ENCODE results near the gene DIDO1.
A peak's percentile ranks its signal among the peaks of the same experiment; 100 is the strongest.
"Not testable (repeated sequence)": the region's sequence is repeated elsewhere in the genome, so short reads cannot be mapped to it uniquely, and the experiment has no call there.

DIDO1 gene

GRCh38 chr20:62873280-62873679 is 53.0 kb downstream of the DIDO1 start:
- H3K9me3 Mint-ChIP-seq, result no peaks in the 10 kb centered on the region
- no peak overlapping the region for H3K27ac Mint-ChIP-seq
- peaks cover 26% of the 10 kb centered on the region for H3K4me1 Mint-ChIP-seq (ENCODE audit: low read depth)
- peaks cover 3% of the 10 kb centered on the region for H3K27me3 Mint-ChIP-seq
- no peaks in the 10 kb centered on the region for H3K36me3 Mint-ChIP-seq (ENCODE audit: low read depth)
- no peak overlapping the region for H3K4me3 Mint-ChIP-seq

DNA sequence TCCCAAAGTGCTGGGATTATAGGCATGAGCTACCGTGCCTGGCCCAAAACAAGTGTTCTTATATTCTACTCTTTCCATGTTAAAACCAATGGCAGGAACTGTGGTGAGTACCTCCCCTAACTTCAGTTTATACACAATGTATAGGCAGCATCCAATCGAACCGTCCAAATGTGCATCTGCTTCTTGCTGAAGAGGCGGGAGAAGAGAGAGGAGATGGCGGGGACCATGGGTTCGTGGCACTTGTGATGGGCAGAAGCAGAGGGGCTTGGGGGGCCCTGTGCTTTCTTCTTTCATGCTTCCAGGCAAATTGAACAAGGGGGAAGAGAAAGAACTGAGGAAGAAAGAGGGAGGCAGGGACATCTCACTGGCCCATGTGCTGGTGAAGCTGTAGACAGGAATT is 53.4 kb downstream of the DIDO1 start:
- Mint-ChIP-seq H3K27ac (no peak overlapping the region), H3K27me3 (peaks cover 3% of the 10 kb centered on the region), H3K36me3 (ENCODE audit: low read depth) (no peaks in the 10 kb centered on the region), H3K4me1 (ENCODE audit: low read depth) (peaks cover 26% of the 10 kb centered on the region), H3K4me3 (no peak overlapping the region), H3K9me3 (no peaks in the 10 kb centered on the region)

DNA sequence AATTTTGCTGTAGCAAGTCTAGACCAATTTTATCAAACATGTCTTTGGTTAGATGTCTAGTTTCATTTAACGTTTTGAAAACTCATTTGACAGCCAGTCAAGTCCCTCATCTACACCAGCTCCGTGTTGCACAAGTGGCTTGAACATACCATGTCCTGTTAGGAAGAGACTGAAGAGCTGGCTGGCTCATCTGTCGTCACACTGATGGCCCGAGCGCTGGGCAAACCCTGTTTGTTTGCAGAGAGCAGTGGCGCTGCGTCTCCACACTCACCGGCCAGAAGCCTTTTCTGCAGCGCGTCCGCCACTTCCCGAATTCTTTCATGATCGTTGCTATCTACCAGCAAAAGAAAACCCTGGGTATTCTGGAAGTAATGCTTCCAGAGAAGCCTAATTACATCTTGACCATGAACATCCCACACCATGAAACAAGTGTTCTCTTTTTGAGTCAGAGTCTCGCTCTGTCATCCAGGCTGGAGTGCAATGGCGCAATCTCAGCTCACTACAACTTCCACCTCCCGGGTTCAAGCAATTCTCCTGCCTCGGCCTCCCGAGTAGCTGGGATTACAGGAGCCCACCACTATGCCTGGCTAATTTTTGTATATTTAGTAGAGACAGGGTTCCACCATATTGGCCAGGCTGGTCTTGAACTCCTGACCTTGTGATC is 54.0 kb downstream of the DIDO1 start:
- Mint-ChIP-seq H3K9me3 (no peaks in the 10 kb centered on the region), H3K4me1 (ENCODE audit: low read depth) (peaks cover 26% of the 10 kb centered on the region), H3K27me3 (peaks cover 3% of the 10 kb centered on the region), H3K36me3 (ENCODE audit: low read depth) (no peaks in the 10 kb centered on the region), H3K4me3 (no peak overlapping the region), H3K27ac (no peak overlapping the region)

GRCh38 chr20:62864207-62864606 is 62.1 kb downstream of the DIDO1 start:
- peaks cover 10% of the 10 kb centered on the region for H3K4me1 Mint-ChIP-seq (ENCODE audit: low read depth)
- H3K36me3 Mint-ChIP-seq (ENCODE audit: low read depth), result no peaks in the 10 kb centered on the region
- H3K27ac Mint-ChIP-seq, result no peak overlapping the region
- H3K4me3 Mint-ChIP-seq, result no peak overlapping the region
- H3K27me3 Mint-ChIP-seq, result peaks cover 7% of the 10 kb centered on the region
- H3K9me3 Mint-ChIP-seq, result no peaks in the 10 kb centered on the region

DNA sequence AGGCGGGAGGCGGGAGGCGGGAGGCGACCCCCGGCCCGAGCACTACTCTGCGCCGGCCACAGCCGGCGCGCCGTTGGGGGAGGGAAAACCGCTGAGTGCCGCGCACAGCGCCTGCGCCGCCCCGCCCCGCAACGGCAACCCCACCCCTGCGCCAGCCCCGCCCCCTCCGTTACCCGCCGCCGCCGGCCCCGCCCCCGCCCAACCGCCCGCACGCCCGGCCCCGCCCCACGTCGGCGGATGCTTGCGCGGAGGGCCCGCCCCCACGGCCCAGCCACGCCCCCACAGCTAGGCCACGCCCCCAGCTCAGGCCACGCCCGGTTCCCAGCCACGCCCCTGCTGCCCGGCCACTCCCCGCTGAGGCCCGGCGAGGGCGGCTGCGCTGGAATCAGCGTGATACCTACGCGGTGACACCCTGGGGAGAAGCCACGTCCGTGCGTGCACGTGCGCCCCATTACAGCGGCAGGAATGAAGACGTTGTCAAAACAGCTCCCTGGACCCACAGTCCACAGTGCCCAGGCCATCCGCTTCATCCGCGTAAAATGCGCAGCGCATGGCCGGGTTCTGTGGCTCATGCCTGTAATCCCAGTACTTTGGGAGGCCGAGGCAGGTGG is 64.5 kb downstream of the DIDO1 start, which contains the start of gene TCFL5:
TSS of gene TCFL5 (minus strand) at position 97 of the 611 bp plus-strand sequence. CDS start 152 bp downstream, outside the sequence.
- Mint-ChIP-seq H3K9me3 (no peaks in the 10 kb centered on the region), H3K27ac (peak within 1 kb of the TSS; percentile 18), H3K4me3 (peak within 1 kb of the TSS; percentile 80), H3K27me3 (peaks cover 7% of the 10 kb centered on the region), H3K36me3 (ENCODE audit: low read depth) (peaks cover 8% of the 10 kb centered on the region), H3K4me1 (ENCODE audit: low read depth) (peaks cover 17% of the 10 kb centered on the region)

GRCh38 chr20:62860924-62861691 is 65.2 kb downstream of the DIDO1 start:
- Mint-ChIP-seq H3K4me1 (ENCODE audit: low read depth) (peaks cover 17% of the 10 kb centered on the region), H3K27ac (no peak overlapping the region), H3K4me3 (peak overlapping the region; percentile 37), H3K9me3 (no peaks in the 10 kb centered on the region), H3K27me3 (peaks cover 7% of the 10 kb centered on the region), H3K36me3 (ENCODE audit: low read depth) (peaks cover 9% of the 10 kb centered on the region)

GRCh38 chr20:62860391-62860923 is 65.8 kb downstream of the DIDO1 start:
- peaks cover 9% of the 10 kb centered on the region for H3K36me3 Mint-ChIP-seq (ENCODE audit: low read depth)
- peak overlapping the region; percentile 80 for H3K4me3 Mint-ChIP-seq
- H3K27ac Mint-ChIP-seq, result no peak overlapping the region
- H3K9me3 Mint-ChIP-seq, result no peaks in the 10 kb centered on the region
- H3K27me3 Mint-ChIP-seq, result peaks cover 7% of the 10 kb centered on the region
- H3K4me1 Mint-ChIP-seq (ENCODE audit: low read depth), result peaks cover 17% of the 10 kb centered on the region

DNA sequence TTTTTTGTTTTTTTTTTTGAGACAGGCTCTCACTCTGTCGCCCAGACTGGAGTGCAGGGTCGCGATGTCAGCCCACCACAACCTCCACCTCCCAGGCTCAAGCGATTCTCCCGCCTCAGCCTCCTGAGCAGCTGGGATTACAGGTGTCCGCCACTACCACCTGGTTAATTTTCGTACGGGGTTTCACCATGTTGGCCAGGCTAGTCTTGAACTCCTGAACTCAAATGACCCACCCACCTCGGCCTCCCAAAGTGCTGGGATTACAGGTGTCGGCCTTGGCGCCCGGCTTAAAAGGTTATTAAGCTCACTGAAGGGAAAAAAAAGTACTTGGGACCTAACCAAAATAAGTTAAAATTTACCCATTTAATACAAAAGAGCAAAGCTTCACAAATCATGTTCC is 66.6 kb downstream of the DIDO1 start:
- Mint-ChIP-seq H3K27me3 (peaks cover 7% of the 10 kb centered on the region), H3K36me3 (ENCODE audit: low read depth) (peaks cover 14% of the 10 kb centered on the region), H3K27ac (no peak overlapping the region)

GRCh38 chr20:62858058-62858830 is 68.1 kb downstream of the DIDO1 start:
- Mint-ChIP-seq H3K4me1 (ENCODE audit: low read depth) (peaks cover 17% of the 10 kb centered on the region), H3K27ac (no peak overlapping the region), H3K27me3 (peaks cover 7% of the 10 kb centered on the region), H3K36me3 (ENCODE audit: low read depth) (peaks cover 20% of the 10 kb centered on the region), H3K4me3 (no peak overlapping the region), H3K9me3 (no peaks in the 10 kb centered on the region)

More for the DNA sequence above, 66.6 kb downstream of the DIDO1 start:
- H3K4me1 Mint-ChIP-seq (ENCODE audit: low read depth), result peaks cover 17% of the 10 kb centered on the region
- H3K4me3 Mint-ChIP-seq, result peak overlapping the region; percentile 80
- no peaks in the 10 kb centered on the region for H3K9me3 Mint-ChIP-seq

DNA sequence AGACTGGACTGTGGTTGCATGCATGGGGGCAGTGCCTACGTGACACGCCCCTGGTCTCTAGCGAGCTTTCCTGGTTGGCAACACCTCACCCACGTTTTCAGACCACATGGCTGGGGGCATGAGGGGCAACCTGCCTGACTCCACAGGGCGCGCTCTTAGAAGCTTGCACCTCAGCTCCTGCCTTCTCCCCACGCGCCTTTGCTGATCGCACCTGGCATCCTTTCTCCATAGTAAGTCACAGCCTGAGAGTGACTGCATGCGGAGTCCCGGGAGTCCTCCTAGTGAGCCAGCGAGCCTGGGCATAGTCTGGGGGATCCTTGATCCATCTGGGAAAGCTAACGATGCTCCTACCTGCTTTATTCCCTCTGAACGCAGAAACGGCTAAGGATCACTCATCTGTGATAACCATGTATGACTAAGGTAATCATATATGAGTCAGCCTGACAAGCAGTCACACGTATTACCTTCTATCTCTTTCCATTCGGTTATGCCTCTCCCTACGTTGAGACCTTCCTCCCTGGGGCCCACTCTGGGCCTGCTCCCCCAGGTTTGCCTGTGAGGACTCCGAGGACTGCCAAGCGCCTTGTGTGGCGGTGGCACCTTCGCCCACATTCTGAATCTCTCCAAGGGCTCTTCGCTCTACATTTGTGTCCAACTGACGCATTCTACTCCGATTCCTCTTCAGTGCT is 69.2 kb downstream of the DIDO1 start:
- Mint-ChIP-seq H3K4me1 (ENCODE audit: low read depth) (peaks cover 17% of the 10 kb centered on the region), H3K27me3 (peaks cover 3% of the 10 kb centered on the region), H3K36me3 (ENCODE audit: low read depth) (peaks cover 30% of the 10 kb centered on the region), H3K27ac (no peak overlapping the region), H3K4me3 (no peak overlapping the region), H3K9me3 (no peaks in the 10 kb centered on the region)

- Mint-ChIP-seq H3K9me3 (no peaks in the 10 kb centered on the region), H3K27ac (no peak overlapping the region)
These were observed 71.2 kb downstream of the DIDO1 start for GRCh38 chr20:62855120-62855519.

DNA sequence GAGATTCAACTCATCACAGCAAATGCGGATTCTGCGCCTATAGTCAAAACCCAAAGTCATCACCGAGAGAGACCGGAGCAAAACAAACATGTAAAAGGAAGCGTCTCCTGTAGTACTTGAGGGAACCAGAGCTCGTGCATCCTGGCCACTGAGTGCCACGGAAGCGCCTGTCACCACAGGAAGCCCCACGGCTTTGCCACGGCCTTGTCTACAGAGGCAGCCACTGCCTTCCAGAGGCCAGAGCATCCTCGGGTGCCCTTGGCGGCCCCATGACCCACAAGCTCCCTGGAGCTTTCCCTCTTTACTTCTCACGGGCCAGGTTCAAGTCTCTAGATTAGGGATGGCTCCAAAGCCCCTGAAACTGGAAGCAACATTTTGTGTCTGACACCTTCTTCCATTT is 72.2 kb downstream of the DIDO1 start:
- Mint-ChIP-seq H3K27ac (no peak overlapping the region), H3K36me3 (ENCODE audit: low read depth) (peaks cover 36% of the 10 kb centered on the region), H3K27me3 (no peaks in the 10 kb centered on the region), H3K9me3 (no peaks in the 10 kb centered on the region), H3K4me1 (ENCODE audit: low read depth) (peaks cover 6% of the 10 kb centered on the region), H3K4me3 (no peak overlapping the region)

More at GRCh38 chr20:62855120-62855519, 71.2 kb downstream of the DIDO1 start:
- Mint-ChIP-seq H3K4me3 (no peak overlapping the region), H3K4me1 (ENCODE audit: low read depth) (peaks cover 13% of the 10 kb centered on the region), H3K27me3 (peaks cover 3% of the 10 kb centered on the region), H3K36me3 (ENCODE audit: low read depth) (peaks cover 33% of the 10 kb centered on the region)

GRCh38 chr20:62853304-62853703 is 73.0 kb downstream of the DIDO1 start:
- peaks cover 36% of the 10 kb centered on the region for H3K36me3 Mint-ChIP-seq (ENCODE audit: low read depth)
- not testable (repeated sequence) for H3K4me3 Mint-ChIP-seq; H3K4me1 Mint-ChIP-seq (ENCODE audit: low read depth); H3K27me3 Mint-ChIP-seq; H3K27ac Mint-ChIP-seq; H3K9me3 Mint-ChIP-seq

DNA sequence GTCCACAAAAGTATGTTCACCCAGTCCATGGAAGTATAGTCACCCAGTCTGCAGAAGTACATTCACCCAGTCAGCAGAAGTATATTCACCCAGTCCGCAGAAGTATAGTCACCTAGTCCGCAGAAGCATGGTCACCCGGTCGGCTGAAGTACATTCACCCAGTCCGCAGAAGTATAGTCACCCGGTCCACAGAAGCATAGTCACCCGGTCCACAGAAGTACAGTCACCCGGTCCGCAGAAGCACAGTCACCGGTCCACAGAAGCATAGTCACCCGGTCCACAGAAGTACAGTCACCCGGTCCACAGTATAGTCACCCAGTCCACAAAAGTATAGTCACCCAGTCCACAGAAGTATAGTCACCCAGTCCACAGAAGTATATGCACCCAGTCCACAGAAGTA is 73.5 kb downstream of the DIDO1 start:
- no peaks in the 10 kb centered on the region for H3K4me1 Mint-ChIP-seq (ENCODE audit: low read depth)
- no peaks in the 10 kb centered on the region for H3K9me3 Mint-ChIP-seq
- H3K4me3 Mint-ChIP-seq, result no peak overlapping the region
- no peak overlapping the region for H3K27ac Mint-ChIP-seq
- peaks cover 36% of the 10 kb centered on the region for H3K36me3 Mint-ChIP-seq (ENCODE audit: low read depth)
- no peaks in the 10 kb centered on the region for H3K27me3 Mint-ChIP-seq
